ENCODE measurements around the gene SESTD1. TPM values are rescaled to one million over a fixed set of nuclear protein-coding genes. Genes with fewer than 3 reads are reported as not detected.
"Not testable (repeated sequence)": the region's sequence is repeated elsewhere in the genome, so short reads cannot be mapped to it uniquely, and the experiment has no call there.

Gene SESTD1
- total and polyA plus RNA-seq, 2 experiments from 2014 or later, result 34.7 to 44.0 TPM

- TF ChIP-seq EZH2 (IDR thresholded peaks at IDR 0.05; ENCODE audit: borderline replicate concordance), result no peak
- no peak for TF ChIP-seq EZH2phosphoT487 (IDR thresholded peaks at IDR 0.05; ENCODE audit: low read depth, severe bottlenecking, unreplicated experiment)
- no peak for TF ChIP-seq CTCF (IDR thresholded peaks at IDR 0.05; ENCODE audit: poor library complexity)
- peaks cover 11% of the 10 kb centered on the region for H3K4me1 ChIP-seq (ENCODE audit: insufficient read depth)
Measured at GRCh38 chr2:179059026-179059700, 205.5 kb downstream of the SESTD1 start.

GRCh38 chr2:179057737-179058136, 206.9 kb downstream of the SESTD1 start:
- no peak overlapping the region for H2AFZ ChIP-seq
- no peak overlapping the region for H3K4me2 ChIP-seq
- no peaks in the 10 kb centered on the region for H4K20me1 ChIP-seq (ENCODE audit: insufficient read depth, poor library complexity, severe bottlenecking)
- H3K9me3 ChIP-seq (ENCODE audit: low read depth), result no peaks in the 10 kb centered on the region
- H3K27me3 ChIP-seq, result no peaks in the 10 kb centered on the region
- TF ChIP-seq EZH2 (IDR thresholded peaks at IDR 0.05; ENCODE audit: borderline replicate concordance) (no peak), CTCF (IDR thresholded peaks at IDR 0.05; ENCODE audit: poor library complexity) (no peak), EZH2phosphoT487 (IDR thresholded peaks at IDR 0.05; ENCODE audit: low read depth, severe bottlenecking, unreplicated experiment) (no peak)
- H3K27ac ChIP-seq, result peak overlapping the region; percentile 63
- peaks cover 11% of the 10 kb centered on the region for H3K4me1 ChIP-seq (ENCODE audit: insufficient read depth)
- H3K79me2 ChIP-seq, result no peaks in the 10 kb centered on the region
- WGBS (ENCODE audit: low lambda C conversion rate, missing lambda C conversion rate), result 82% methylated on average over 5 of the region's 5 CpGs
- H3K36me3 ChIP-seq (replicated peaks; ENCODE audit: insufficient read depth, low read depth), result no peaks in the 10 kb centered on the region
- no peak for DNase-seq (ENCODE audit: low spot score)
- no peaks in the 10 kb centered on the region for H3K9me2 ChIP-seq (replicated peaks; ENCODE audit: insufficient read depth)
- H3K4me3 ChIP-seq, result no peak overlapping the region

More at GRCh38 chr2:179059026-179059700, 205.5 kb downstream of the SESTD1 start:
- Histone ChIP-seq H4K20me1 (ENCODE audit: insufficient read depth, poor library complexity, severe bottlenecking) (no peaks in the 10 kb centered on the region), H3K79me2 (no peaks in the 10 kb centered on the region), H3K36me3 (replicated peaks; ENCODE audit: insufficient read depth, low read depth) (no peaks in the 10 kb centered on the region), H3K27ac (peak overlapping the region; percentile 63), H2AFZ (peak overlapping the region; percentile 12), H3K4me3 (no peak overlapping the region), H3K4me2 (peak overlapping the region; percentile 5), H3K27me3 (no peaks in the 10 kb centered on the region), H3K9me2 (replicated peaks; ENCODE audit: insufficient read depth) (no peaks in the 10 kb centered on the region), H3K9me3 (ENCODE audit: low read depth) (no peaks in the 10 kb centered on the region)
- DNase-seq (ENCODE audit: low spot score), result no peak
- WGBS (ENCODE audit: low lambda C conversion rate, missing lambda C conversion rate), result 68% methylated on average over 2 of the region's 2 CpGs

GRCh38 chr2:179053568-179053967, 211.1 kb downstream of the SESTD1 start:
- 87% methylated on average over 3 of the region's 3 CpGs for WGBS (ENCODE audit: low lambda C conversion rate, missing lambda C conversion rate)
- DNase-seq (ENCODE audit: low spot score), result not testable (repeated sequence)

More at GRCh38 chr2:179053568-179053967, 211.1 kb downstream of the SESTD1 start:
- not testable (repeated sequence) for H3K9me3 ChIP-seq (ENCODE audit: low read depth); H3K79me2 ChIP-seq; H3K27ac ChIP-seq; H3K9me2 ChIP-seq (replicated peaks; ENCODE audit: insufficient read depth); H4K20me1 ChIP-seq (ENCODE audit: insufficient read depth, poor library complexity, severe bottlenecking); H3K27me3 ChIP-seq; H3K36me3 ChIP-seq (replicated peaks; ENCODE audit: insufficient read depth, low read depth); H3K4me2 ChIP-seq; H2AFZ ChIP-seq; H3K4me3 ChIP-seq
- H3K4me1 ChIP-seq (ENCODE audit: insufficient read depth), result peaks cover 27% of the 10 kb centered on the region

Other genes starting within 250 kb of the SESTD1 start
- 5.0 and 7.2 TPM in 2 replicates for gene CCDC141, start 214.7 kb downstream of the SESTD1 start, total RNA-seq
- 3.0 and 3.8 TPM in 2 replicates for gene CCDC141, start 214.7 kb downstream of the SESTD1 start, polyA plus RNA-seq